ENCODE results near the gene PUM1.

- TF ChIP-seq EZH2 (IDR thresholded peaks at IDR 0.05), result no peak
- TF ChIP-seq POLR2AphosphoS5 (IDR thresholded peaks at IDR 0.05; ENCODE audit: borderline replicate concordance, low read depth, low read length), result no peak
Measured at GRCh38 chr1:30900931-30901560, 164.5 kb downstream of the PUM1 start.

Data from SK-N-MC (cell line).